HEK293T (cell line): Measurements from ENCODE around the gene KCTD14.

Experiments
- ARNT ChIP-seq: fragments of 450-650 bp; IDR thresholded peaks from 2 replicates; pipeline ENCODE4 v1.6.1; 2017; ENCODE audit warnings: mild to moderate bottlenecking
- BHLHE40 ChIP-seq: fragments of 450-650 bp; IDR thresholded peaks from 2 replicates; pipeline ENCODE4 v1.6.1; 2016; ENCODE audit warnings: mild to moderate bottlenecking, moderate library complexity, borderline replicate concordance
- CTBP1 ChIP-seq: fragments of 450-650 bp; IDR thresholded peaks from 2 replicates; pipeline ENCODE4 v1.6.1; 2016; ENCODE audit warnings: borderline replicate concordance
- FOXA1 ChIP-seq: fragments of 450-650 bp; IDR thresholded peaks from 2 replicates; pipeline ENCODE4 v1.6.1; 2016; ENCODE audit warnings: mild to moderate bottlenecking
- FOXK2 ChIP-seq: fragments of 450-650 bp; IDR thresholded peaks from 2 replicates; pipeline ENCODE4 v1.6.1; 2016; ENCODE audit warnings: mild to moderate bottlenecking
- FOXM1 ChIP-seq: fragments of 450-650 bp; IDR thresholded peaks from 2 replicates; pipeline ENCODE4 v1.6.1; 2017; ENCODE audit warnings: mild to moderate bottlenecking, borderline replicate concordance
- PKNOX1 ChIP-seq: fragments of 450-650 bp; IDR thresholded peaks from 2 replicates; pipeline ENCODE4 v1.6.1; 2016
- SP1 ChIP-seq: fragments of 450-650 bp; IDR thresholded peaks from 2 replicates; pipeline ENCODE4 v1.6.1; 2017
- SUZ12 ChIP-seq: fragments of 450-650 bp; IDR thresholded peaks from 2 replicates; pipeline ENCODE4 v1.6.1; 2016; ENCODE audit warnings: mild to moderate bottlenecking

GRCh38 chr11:78056093-78056492 lies 33.0 kb upstream of the KCTD14 start:
- no peak for TF ChIP-seq ARNT
- TF ChIP-seq SP1 = no peak
- TF ChIP-seq FOXA1 = no peak
- TF ChIP-seq SUZ12 = no peak
- TF ChIP-seq PKNOX1 = no peak
- TF ChIP-seq FOXK2 = no peak
- TF ChIP-seq CTBP1 = no peak
- no peak for TF ChIP-seq BHLHE40
- no peak for TF ChIP-seq FOXM1
